Stimulated activated CD4-positive, alpha-beta T cell treated with anti-CD3 and anti-CD28 coated beads, Interleukin-15, amount 100 ng/mL, for 48 hours (primary cell): ENCODE results near the gene CRYL1.
A peak's percentile ranks its signal among the peaks of the same experiment; 100 is the strongest.

Experiments
- DNase-seq, 2 donors: peaks; one replicate each; pipeline ENCODE4 v3.0.0-alpha.2; 2020; ENCODE audit warnings: low read depth in 2 of 2

CRYL1 gene

GRCh38 chr13:20422362-20422761, 103.3 kb downstream of the CRYL1 start:
- DNase-seq = no peak

DNA sequence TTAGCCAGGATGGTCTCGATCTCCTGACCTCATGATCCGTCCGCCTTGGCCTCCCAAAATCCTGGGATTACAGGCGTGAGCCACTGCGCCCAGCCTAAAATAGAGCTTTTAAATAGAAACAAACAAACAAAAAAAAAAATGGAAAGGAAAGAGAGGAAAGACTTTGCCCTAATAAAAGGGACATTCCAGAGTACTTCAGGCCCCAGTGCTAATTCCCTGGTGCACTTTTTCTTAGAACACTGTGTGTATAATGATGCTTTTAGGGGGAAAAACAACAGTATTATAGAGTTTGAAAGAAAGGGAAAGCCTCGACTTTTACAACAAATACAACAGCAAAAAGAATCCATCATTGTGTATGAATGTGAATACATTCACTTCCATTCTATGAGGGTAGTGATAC, 104.7 kb downstream of the CRYL1 start:
- DNase-seq = no peak

GRCh38 chr13:20418953-20419352, 106.7 kb downstream of the CRYL1 start:
- DNase-seq = no peak

- no peak for DNase-seq
Observed at GRCh38 chr13:20416223-20416745, 109.4 kb downstream of the CRYL1 start.

GRCh38 chr13:20415694-20416107, 110.0 kb downstream of the CRYL1 start:
- DNase-seq = no peak

DNA sequence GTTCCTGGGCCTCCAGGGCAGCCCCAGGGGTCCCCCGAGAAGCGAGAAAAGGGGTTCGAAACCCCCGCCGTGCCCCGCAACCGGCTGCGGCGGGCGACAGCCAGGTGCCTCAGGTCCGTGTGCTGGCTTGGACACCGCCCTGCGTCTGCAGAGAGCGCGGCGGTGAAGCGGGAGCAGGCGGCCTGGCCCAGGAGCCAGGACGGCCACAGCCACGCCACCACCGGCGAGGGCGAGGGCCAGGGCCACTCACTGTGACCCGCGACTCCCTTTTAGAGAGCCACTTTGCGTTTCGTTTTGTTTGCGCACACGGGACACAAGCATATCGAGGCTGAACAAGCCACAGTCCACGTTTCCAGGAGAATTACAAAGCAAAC, 110.4 kb downstream of the CRYL1 start:
- no peak for DNase-seq

DNA sequence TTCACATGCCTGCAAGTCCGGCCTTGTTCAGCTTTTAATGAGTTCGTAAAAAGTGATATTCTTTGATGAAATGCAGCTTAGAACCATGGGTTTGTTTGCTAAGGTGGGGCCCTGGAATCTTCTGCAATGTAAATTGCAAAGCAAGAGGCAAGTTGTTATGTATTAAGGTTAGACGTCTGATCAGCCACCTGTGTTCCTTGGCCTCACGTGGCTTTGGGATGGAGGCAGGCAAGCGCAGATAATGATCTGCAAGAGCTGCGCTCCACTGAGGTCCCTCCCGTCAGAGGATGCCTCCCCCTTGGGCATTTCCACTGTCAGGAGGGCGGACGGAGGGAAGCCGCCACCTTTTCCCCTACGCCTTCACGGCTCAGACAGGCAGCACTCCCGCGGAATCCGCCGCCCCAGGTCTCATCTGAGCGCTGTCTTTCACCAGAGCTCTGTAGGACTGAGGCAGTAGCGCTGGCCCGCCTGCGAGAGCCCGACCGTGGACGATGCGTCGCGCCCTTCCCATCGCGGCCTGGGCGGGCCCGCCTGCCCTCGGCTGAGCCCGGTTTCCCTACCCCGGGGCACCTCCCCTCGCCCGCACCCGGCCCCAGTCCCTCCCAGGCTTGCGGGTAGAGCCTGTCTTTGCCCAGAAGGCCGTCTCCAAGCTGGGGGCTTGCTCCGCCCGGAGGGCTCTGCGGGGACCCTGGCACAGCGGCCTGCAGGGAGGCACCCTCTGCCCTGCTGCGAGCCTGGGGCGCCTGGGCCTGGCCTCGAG, 110.9 kb downstream of the CRYL1 start:
- no peak for DNase-seq

- DNase-seq = no peak
Observed at GRCh38 chr13:20412691-20413355, 112.8 kb downstream of the CRYL1 start.

GRCh38 chr13:20411638-20412342, 113.9 kb downstream of the CRYL1 start:
- DNase-seq = peak in 1 of 2 donors; percentile 10

GRCh38 chr13:20410726-20411125, 114.9 kb downstream of the CRYL1 start:
- DNase-seq = no peak

DNA sequence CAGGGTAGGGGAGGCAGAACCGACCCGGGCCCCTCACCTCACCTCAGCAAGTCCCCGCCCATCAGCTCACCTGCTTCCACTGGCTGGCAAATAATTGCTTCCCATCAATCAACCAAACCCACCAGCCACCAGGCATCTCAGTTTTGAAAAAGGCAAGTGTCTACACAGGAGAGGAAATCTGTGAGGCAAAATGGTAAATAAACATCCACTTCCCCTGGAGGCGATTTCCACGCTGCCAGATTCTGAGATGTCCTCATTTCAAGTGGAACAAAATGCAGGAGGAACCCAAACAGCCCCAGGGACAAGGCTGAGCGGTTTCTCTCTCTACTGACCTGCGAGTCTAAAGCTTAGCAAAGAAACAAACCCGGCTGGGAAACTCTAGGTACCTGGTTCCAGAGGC, 117.5 kb downstream of the CRYL1 start:
- DNase-seq = no peak

DNA sequence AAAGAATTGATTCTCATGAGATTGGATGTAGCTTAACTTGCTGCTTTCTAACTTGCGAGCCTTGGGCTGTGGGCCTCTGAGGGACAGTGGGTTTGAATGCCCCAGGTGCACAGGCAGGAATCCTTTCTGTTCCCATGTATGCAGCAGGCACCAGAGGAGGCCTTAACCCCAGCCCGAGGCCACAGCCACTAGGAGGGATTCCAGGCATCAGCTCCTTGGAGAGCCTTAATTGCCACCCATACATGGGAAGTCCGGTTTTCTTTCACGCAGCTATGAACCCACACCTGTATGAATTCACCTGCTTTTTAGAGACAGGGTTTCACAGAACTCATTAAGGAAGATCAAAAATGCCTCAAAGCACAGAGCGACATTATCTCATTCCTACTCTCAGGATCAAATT, 117.9 kb downstream of the CRYL1 start:
- no peak for DNase-seq

DNA sequence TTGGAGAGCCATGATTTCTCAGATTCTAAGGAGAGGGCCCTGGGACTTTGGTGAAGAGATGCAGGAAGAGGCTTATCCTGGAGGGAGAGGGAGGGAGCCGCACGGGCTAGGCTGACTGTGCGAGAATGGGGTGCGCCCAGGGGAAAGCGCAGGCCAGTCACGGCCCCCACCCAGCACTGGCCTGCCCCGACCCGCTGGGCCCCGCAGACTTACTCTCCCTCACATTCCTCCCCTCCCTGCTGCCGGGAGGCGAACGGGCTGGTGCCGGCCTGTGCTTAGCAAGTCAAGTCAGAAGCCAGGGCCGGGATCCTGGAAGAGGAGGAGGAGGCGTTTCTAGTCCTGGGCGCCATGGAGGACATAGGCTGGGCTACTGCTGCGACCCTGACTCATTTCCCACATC, 120.0 kb downstream of the CRYL1 start:
- DNase-seq = no peak

DNA sequence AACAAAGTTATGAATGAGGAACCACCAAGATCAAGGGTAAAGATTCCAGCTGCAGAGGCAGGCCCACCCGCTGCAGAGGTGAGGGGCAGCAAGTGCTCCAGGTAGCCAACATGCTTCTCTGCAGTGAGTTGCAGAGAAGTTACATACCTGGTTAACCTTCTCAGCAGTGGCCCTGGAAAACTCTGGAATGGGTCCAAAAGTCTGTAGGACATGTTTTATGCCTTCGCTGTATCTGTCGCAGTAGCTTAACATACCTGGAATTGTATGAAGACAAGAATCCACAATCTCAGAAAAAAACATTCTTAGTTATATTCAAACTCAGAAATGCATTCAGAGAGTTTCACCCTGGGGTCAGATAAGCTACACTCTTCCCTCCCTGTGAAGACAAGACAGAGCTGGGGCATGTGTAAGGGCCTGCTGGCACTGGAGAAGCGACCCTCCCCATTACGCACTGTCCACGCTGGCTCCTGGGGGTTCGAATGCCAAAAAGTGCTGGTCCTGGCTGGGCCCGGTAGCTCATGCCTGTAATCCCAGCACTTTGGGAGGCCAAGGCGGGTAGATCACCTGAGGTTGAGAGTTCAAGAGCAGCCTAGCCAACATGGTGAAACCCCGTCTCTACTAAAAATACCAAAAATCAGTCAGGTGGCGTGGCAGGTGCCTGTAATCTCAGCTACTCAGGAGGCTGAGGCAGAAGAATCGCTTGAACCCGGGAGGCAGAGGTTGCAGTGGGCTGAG, 121.0 kb downstream of the CRYL1 start:
- no peak for DNase-seq

GRCh38 chr13:20403826-20404225, 121.8 kb downstream of the CRYL1 start:
- DNase-seq = no peak

GRCh38 chr13:20402881-20403280, 122.8 kb downstream of the CRYL1 start:
- no peak for DNase-seq

DNA sequence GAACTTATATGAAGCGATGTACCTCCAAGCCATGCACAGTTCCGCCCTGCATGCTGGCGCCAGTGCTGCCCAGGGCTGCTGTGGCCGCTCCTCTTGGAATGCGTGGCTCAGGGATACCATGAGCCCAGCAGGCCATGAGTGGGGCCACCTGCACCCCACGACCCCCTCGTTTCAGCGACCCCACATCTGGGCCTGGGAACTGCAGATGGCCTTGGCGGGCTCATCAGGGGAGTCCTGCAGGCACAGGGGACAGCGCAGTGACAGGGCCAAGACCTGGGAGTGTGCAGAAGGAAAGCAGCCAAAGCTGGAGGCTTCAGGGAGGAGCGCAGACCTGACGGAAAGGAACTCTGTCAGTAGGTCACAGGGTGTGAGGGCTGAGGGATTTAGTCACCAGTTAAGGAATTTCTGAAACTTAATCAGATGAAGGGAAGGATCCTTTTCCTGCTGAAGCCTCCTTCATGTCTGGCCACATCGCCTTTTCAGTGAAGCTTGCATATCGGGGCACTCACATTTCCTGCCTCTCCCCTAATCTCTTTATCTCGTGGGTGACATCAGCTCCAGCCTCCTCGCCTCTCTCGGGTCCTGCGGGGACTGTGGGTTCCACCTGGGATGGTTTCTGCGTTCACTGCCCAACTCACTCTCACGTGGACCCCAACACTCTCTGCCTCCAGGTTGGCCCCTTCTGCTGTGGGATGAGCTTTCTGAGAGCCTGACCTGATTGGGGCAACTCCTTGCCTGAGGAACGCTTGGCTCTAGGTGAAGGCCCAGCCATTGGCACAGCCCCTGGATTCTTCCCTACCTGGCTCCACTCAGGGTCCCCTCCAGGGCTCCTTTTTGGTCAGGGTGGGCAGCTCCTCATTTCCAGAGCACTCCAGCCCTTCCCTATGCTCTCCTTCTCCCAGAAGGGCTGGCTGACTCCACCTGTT, 123.5 kb downstream of the CRYL1 start:
- no peak for DNase-seq

DNA sequence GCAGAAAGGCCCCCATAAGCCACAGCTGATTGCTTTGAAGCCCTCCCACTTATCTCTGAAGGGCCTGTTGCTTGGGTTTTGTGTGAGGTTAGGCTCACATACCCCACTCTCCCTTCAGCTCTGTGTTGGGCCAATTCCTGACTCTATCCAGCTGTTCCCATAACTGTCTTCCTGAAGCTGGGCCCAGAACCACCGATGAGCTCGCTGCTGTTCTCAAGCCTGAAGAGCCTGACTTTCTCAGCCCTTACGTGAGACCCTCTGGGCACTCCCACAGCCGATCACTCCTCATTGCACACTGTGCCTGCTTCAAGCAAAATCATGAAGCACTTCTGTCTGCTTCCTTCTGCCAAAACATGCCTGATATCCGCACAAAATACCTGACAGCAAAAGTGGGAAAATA, 124.1 kb downstream of the CRYL1 start:
- no peak for DNase-seq

DNA sequence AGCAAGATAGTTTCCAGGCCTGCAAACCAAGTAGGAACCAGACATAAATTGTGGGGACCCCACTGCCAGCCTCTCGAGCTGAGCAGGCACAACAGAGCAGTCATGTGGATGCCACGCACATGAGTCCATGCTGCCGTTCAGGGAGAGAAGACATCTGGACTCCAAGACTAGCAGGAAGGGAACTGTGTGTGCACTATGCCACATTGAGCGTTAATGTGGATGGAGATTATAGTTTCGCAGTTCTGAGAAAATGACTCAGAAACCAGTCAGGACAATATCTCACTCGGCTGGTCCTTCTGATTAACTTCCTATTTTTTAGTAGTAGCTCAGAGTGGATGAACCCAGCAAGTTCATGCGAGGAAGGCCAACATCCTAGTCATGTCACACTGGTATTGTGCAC, 124.9 kb downstream of the CRYL1 start:
- no peak for DNase-seq

DNA sequence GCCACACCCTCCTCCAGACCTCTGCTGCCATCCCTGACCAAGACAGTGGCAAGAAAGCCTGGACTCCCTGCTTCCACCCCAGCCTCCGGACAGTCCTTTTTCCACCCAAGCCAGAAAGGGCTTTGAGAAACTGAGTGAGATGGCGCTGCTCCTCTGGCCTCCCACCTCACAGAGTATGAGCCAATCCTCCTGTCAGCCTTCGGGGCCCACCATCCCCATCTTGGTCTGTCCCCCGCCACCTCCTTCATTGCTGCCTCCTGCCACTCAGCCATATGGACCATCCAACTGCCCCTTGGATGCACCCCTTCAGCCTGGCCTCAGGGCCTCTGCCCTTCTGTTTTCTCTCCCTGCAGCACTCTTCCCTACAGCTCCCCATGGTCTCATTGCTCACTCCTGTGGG, 125.7 kb downstream of the CRYL1 start:
- no peak for DNase-seq

DNA sequence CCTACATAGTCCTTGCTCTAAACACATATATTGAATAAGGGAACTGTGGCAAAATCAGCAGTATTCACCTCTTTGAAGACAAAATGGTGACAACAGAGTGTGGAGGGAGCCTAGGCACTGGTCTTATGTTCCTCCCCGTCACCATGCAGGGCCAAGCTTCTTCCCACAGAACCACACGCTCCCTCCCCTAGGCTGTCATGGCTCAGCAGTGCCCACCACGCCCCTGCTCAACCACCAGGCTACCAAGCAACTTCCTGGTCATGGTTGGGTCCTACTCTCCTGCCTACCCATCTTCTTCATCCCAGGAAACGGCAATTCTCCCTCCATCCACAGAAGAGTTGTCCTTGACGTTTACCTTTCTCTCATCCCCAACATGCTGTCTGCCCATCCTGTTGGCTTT, 126.1 kb downstream of the CRYL1 start:
- DNase-seq = no peak
